ENCODE measurements around the gene CXCL8.

CXCL8 gene

DNA sequence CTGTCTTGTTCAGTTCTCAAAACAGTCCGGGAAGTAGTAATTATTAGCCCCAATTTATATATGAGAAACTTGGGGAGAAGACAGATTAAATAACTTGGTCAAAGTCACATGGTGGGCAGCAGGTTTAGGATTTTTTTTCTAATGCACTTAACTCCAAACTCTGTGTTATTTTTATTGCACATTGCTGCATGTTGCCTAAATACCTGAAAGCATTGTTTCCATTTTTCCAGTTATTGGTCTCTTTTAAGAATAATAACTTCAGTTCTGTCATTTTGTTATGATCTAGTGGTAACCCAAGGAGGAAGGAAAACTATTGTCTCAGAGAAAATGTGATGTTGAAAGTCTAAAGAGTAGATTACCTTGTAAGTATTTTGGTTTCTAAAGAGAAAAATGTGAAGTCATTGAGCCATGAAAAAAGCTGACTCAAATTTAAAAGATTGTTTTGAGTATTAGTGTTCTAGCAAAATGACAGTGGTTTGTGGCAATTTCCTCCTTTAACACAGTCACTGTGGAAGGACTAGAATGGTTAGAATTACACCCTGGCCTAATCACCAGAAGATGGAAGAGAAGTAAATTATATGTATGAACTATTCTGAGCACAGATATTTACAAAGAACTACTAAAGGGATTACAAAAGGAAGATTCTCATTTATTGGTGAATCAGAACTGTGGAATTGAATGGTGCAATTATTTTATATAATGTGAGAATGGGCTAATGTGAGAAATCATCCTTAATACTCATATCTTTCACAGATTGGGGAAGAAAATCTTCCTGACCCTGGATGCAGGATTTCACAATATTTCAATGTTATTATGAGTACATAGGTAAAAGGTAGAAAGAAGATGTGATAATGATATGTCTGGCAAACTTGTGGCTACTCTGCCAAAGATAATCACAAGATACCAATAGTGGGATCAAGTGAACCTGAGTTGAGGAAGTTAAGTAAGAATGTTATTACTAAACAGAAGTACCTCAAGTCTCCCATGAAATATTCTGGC lies 21.7 kb upstream of the CXCL8 start:
- peak; percentile 91 for DNase-seq

DNA sequence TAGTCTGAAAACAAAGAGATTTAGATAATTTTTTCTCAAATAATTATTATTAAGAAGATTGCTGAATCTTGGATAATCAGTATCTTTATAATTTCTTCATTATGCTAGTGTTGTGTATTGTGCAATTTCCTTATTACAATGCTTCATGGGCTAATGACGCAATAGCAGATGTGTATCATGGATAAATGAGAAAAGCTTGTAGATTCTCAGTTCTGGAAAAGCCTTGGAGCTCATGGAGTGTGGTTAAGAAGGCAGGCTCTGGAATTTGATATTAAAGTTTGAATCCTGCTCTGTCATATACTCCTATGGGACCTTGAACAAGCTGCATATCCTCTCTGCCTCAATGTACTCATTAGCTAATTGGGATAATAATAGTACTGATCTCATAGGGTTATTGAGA lies 18.9 kb upstream of the CXCL8 start:
- DNase-seq: peak; percentile 72

DNA sequence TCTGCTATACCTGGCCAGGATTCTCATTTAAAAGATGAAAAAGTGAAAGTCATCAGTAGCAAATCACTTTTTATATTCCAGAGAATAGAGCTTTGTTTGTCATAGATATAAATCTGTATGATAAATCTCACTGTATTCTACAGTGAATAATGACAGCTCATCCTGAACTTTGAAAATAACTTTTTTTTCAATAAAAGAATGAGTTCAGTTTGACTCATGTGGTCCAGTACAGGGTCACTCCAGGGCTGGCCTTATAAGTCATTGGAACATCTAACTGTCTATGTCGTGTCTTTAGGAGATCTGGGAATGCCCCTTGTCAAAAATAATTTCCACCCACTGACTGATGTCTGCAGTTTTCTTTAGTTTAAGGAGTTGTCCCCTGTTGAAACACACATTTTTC lies 18.5 kb upstream of the CXCL8 start:
- no peak for DNase-seq

DNA sequence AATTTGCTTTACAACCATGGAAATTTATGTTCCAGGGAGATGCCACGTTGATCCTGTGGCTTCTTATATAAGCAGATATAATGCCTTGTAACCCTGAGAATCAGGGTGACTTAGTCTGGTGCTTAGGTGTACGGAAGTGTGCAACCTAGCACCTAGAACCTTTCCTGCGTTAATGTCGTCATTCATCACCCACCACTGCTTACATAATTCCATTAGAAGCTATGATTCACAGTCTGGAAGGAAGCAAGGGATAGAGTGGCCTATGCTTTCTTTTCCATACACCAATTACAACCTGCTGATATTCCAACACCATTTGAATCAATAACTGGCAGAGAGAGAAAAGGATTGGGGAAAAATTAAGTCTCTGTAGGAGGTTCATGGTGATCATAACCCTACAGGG lies 17.3 kb upstream of the CXCL8 start:
- DNase-seq: no peak

DNA sequence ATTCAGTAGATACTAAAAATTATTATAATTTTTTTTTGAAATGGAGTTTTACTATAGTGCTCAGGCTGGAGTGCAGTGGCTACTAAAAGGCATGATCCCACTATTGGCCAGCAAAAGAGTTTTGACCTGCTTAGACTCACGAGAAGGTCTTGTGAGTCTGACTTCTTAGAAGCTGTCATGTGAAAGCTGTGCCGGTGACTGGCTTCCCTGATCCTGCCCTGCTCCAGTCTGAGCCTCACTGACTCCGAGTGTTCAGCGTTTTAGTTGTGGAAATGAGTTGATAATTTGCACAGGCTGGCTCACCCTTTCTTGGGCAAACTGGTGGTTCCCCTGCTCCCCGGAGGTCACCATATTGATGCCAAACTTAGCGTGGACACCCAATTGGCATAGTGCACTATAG lies 16.4 kb upstream of the CXCL8 start:
- no peak for DNase-seq

DNA sequence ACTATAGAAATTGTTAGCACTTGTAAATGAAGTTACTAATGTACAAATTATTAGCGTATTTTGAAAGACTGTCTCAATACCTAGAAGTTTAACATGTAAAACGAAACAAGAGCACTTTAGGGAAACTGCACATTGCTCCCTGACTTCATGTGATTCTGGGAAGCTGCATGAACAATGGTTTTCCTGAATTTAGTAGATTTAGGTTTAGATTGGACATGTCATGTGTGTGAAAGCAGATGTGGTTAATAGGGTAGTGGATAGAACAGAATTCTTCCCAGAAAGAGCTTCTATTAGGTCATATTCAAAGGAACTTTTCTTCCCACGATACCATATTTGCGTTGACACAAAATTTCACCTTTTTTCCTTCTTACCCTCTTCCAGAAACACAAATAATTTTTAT lies 14.9 kb upstream of the CXCL8 start:
- DNase-seq: no peak

DNA sequence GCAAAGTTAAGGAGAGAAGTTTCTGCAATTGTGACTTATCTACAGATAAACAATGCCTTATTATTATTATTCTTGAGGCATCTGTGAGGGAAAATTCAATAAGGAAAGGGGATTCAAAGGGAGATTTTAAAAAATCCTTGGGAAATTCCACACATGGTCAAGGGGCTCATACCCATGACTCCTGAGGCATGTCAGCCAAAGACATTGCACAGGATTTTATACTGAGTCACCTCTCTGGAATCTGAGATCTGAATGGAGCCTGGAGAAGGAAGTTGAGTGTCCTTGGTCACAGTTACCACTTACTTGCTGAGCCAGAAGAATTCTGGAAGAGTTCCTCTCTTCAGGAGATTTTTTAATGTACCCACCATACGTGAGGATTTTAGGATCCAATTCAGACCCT lies 14.4 kb upstream of the CXCL8 start:
- no peak for DNase-seq

DNA sequence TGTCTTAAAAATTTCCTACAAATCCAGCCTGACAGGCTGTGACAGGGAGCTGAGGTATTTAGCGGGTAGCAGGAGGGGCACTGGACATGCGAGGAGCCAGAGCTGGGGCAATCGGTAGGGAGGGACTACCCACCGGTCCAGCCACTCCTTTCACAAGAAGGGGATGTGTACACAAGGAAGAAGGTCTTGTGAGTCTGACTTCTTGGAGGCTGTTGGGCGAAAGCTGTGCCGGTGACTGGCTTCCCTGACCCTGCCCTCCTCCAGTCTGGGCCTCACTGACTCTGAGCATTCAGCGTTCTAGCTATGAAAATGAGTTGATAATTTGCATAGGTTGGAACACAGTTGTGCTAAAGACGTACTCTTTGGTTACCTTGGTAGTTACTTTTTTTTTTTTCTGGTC lies 12.7 kb upstream of the CXCL8 start:
- no peak for DNase-seq

DNA sequence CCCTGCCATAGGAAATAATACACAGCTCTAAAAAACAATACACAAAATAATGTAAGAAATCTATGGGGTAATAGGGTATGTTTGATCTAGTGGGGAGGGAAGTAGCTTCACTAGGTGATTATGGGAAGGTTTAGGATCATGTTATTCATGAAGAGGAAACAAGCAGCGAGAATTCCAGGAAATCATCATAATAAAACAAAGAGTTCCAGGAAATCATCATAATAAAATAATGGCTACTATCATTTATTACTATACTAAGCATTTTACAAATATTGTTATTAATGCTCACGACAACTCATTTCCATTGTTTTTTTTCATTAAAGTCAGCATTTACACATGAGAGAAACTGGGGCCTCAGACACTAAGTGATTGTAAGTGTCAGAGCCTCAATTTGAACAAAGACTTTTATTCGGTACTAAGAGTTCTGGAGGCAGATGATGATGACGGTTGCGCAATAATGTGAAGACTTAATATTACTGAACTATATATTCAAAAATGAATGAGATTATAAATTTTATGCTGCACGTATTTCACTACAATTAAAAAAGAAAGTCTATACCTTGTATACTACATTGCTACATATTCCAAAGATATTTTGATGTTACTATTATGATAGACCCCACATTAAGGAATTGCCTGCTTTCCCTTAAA lies 12.2 kb upstream of the CXCL8 start:
- no peak for DNase-seq

DNA sequence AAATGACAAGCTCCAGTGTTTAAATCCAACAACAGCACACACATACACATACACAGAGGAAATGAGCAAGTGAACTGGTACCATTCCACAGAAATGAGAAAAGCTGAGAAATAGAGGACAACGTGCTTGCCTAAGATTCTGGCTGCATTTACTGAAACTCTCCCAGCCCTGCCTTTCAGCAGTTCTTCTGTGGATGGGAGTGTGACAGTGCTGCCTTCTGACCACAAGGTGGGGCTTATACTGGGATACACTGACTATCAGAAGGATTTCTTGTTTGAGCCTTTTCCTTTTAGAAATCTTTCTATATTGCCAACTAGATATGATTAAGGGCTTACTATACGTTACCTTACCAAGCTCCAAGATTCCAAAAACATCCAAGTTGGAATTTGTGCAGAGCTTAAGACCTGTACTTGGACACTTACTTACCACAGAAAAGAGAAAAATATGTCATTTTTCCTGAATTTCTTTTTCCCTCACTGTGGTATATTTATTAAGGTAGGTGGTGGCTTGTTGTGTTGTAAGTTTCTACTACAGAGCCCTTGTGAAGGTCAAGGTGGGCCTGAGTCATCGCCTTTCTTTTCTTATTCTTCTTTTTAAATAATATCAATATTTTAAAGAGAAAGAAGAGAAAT lies 10.7 kb upstream of the CXCL8 start:
- peak; percentile 79 for DNase-seq

DNA sequence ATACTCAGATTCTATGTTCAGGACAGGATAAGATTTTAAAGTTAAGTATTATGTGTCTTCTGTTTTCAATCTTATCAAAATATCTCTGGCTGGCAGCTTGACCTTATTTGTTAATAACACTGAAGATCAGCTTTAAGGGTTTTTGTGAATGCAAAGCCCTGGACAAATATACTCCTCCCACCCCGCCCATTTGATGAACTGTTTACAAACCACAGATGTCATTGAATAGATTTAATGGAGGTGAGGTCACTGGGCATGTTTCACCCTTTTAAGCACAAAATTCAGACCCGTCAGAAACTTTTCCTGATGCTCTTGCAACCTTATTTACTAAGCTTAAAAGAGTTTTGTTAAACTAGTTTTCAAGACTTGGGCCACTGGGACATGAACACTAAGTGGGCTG lies 10.1 kb upstream of the CXCL8 start:
- peak; percentile 12 for DNase-seq

DNA sequence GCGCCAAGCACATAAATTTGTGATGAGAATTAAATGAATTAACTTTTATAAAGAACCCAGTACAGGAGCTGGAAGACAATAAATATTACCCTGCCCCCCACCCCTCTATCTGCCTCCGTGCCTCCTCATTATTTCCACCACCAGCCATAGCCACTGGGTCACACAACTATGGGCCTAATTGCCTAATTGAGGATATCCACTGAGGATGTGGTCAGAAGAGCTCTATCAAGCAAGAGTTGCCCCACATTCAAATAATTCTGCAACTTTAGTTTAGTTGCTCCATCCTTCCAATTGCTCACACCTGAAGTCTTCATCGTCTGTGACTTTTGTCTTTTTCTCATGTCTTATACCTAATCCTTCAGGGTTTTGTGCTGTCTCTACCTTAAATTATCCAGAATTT lies 9.5 kb upstream of the CXCL8 start:
- peak; percentile 77 for DNase-seq

DNA sequence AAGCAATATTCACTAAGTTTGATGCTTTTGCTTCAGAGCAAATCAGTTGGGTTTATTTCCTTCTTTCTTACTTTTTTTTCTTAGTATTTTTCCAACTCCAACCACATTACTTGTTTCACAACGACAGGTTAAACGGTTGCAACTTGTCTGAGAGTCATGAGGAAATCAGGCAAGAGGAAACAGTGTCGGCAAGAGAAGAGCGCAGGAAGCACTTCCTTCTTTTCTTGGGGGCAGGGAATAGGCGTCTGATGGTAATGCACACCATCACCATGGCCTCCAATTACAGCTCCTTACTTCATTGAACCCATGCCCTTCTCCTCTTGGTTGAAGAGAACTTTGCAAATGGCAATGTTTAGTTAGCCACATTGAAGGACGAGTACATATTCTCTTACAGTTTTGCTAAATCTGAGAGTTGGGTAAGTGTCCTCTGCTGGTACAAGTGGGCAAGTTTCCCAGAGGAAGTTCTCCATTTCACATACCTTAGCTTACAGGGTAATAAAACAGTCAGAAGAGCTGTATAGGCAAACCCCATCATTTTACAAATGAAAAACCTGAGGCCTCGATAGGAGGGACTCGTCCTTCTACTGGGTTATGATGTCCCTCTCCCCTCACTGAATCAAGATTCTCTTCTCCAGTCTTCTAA lies 8.3 kb upstream of the CXCL8 start:
- peak; percentile 97 for DNase-seq

DNA sequence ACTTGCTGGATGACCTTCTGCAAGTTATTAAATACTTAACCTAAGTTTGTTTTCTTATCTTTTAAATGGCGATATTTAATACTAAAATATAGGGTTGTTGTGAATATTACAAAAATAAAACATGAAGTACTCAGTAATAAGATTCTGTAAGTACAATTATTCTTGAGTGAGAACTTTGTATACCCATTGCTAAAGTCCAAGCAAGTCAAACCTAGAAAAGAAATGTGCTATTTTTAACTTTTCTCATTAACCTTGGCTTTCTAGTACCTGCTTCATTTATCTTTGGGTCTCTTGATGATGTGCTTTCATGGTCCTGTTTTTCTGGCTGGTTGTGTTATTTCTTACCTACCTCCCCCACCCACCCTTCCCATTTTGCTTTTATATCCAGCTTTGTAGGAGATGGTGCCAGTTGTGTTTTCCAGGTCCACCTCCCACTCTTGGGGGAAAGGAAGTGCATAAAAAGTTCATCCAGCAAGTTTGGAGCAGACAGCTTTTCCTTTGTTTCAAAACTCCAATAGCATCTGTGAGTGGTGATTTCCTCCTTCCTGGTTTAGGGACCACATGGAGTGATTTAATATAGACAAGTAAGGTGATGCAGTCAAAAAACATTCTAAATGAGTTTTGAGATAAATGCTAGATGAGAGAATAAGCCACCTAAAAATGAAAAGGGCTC lies 7.5 kb upstream of the CXCL8 start:
- no peak for DNase-seq

DNA sequence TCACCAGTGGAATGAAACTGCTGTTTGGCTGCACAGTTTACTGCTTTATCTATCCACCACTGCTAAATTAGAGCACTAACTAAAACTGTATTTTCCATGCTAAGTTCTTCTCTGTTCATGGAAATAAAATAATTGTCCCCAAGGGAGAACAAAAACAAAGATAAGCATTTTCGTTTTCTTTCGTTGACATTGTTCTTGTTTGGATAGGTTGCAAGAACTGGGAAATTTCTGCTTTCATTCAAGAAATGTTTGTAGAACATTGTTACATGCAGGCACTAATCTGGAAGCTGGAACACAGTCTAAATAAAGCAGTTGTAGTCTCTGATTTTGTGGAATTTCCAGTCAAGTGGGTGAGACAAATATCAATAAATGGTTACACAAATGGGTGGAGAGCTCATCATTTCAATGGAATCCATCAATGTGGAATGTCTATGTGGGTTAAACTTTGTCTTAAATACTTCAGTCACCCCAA lies 5.8 kb upstream of the CXCL8 start:
- DNase-seq: no peak

DNA sequence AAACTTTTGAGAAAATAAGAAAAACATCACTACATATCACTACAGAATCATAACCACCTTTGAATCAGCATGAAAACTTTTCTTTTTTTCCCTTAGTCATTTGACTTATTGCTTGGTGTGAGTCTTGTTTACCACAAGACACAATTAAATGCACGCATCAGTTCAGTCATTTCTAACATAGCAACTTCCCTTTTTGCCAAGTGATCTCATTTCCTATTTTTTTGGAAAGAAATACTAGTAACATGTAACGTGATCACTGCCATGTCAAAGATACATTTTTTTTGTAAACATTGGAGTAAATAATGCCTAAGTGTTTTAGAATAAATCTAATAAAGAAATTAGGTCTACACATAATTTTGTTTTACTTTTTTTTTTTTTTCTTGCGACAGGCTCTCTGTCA lies 5.1 kb upstream of the CXCL8 start:
- DNase-seq: peak; percentile 97

DNA sequence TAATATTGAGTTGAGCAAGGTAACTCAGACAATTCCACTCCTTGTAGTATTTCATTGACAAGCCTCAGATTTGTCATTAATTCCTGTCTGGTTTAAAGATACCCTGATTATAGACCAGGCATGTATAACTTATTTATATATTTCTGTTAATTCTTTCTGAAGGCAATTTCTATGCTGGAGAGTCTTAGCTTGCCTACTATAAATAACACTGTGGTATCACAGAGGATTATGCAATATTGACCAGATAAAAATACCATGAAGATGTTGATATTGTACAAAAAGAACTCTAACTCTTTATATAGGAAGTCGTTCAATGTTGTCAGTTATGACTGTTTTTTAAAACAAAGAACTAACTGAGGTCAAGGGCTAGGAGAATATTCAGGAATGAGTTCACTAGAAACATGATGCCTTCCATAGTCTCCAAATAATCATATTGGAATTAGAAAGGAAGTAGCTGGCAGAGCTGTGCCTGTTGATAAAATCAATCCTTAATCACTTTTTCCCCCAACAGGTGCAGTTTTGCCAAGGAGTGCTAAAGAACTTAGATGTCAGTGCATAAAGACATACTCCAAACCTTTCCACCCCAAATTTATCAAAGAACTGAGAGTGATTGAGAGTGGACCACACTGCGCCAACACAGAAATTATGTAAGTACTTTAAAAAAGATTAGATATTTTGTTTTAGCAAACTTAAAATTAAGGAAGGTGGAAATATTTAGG lies 821 bp downstream of the CXCL8 start:
- peak; percentile 78 for DNase-seq

DNA sequence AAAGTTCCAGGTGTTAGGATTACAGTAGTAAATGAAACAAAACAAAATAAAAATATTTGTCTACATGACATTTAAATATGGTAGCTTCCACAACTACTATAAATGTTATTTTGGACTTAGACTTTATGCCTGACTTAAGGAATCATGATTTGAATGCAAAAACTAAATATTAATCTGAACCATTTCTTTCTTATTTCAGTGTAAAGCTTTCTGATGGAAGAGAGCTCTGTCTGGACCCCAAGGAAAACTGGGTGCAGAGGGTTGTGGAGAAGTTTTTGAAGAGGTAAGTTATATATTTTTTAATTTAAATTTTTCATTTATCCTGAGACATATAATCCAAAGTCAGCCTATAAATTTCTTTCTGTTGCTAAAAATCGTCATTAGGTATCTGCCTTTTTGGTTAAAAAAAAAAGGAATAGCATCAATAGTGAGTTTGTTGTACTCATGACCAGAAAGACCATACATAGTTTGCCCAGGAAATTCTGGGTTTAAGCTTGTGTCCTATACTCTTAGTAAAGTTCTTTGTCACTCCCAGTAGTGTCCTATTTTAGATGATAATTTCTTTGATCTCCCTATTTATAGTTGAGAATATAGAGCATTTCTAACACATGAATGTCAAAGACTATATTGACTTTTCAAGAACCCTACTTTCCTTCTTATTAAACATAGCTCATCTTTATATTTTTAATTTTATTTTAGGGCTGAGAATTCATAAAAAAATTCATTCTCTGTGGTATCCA lies 1.6 kb downstream of the CXCL8 start:
- no peak for DNase-seq

DNA sequence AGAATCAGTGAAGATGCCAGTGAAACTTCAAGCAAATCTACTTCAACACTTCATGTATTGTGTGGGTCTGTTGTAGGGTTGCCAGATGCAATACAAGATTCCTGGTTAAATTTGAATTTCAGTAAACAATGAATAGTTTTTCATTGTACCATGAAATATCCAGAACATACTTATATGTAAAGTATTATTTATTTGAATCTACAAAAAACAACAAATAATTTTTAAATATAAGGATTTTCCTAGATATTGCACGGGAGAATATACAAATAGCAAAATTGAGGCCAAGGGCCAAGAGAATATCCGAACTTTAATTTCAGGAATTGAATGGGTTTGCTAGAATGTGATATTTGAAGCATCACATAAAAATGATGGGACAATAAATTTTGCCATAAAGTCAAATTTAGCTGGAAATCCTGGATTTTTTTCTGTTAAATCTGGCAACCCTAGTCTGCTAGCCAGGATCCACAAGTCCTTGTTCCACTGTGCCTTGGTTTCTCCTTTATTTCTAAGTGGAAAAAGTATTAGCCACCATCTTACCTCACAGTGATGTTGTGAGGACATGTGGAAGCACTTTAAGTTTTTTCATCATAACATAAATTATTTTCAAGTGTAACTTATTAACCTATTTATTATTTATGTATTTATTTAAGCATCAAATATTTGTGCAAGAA lies 2.3 kb downstream of the CXCL8 start:
- no peak for DNase-seq

DNA sequence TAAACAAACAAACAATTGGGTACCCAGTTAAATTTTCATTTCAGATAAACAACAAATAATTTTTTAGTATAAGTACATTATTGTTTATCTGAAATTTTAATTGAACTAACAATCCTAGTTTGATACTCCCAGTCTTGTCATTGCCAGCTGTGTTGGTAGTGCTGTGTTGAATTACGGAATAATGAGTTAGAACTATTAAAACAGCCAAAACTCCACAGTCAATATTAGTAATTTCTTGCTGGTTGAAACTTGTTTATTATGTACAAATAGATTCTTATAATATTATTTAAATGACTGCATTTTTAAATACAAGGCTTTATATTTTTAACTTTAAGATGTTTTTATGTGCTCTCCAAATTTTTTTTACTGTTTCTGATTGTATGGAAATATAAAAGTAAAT lies 2.9 kb downstream of the CXCL8 start:
- no peak for DNase-seq

DNA sequence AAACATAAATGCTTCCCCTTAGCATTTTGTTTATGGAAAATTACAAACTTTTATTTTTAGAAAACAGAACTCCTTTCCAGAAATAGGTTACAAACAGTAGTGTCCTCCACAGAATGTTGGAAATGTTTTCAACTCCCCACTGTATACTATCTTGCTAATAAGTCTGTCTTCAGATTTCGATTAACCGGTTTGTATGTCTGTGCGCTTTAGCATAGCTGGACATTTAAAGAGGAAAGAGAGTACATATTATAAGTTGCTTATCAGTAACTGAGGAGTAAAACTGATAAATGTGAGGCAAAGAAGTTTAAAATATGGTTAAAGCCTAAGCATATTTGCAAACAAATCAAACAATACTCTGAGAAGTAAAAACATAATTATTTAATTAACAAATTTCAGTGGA lies 3.4 kb downstream of the CXCL8 start:
- DNase-seq: no peak
